ENCODE measurements around the gene TRIL. TPM values are rescaled to one million over a fixed set of nuclear protein-coding genes. Genes with fewer than 3 reads are reported as not detected.

The TRIL gene
- total and polyA plus RNA-seq, 2 experiments from 2014 or later: 0.95 to 4.5 TPM

DNA sequence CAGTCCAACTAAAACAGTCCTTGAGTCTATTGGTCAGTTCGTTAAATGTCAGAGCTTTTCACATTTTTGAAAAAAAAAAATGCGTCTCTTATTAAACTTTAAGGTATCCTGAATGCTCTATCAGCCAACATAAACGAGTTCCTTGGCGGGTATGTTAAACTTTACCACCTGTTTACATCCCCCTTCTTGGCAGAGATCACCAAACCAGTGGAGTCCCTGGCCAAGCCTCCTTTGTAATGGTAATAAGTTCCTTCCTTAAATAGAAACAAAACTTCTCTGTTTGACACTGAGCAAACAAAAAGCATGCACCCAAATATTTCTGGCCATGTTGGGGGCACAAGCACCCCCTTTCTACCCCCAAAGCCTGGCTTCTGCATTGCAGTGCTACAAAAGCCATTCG is 3.2 kb downstream of the TRIL start:
- Histone ChIP-seq H3K4me2 (peak overlapping the region; percentile 87), H3K27me3 (ENCODE audit: insufficient read depth) (peaks cover 61% of the 10 kb centered on the region), H3K36me3 (ENCODE audit: insufficient read depth) (no peaks in the 10 kb centered on the region), H2AFZ (peak overlapping the region; percentile 99), H3K79me2 (replicated peaks; ENCODE audit: insufficient read depth) (no peaks in the 10 kb centered on the region), H3F3A (replicated peaks; ENCODE audit: low read depth) (0 out of 2 replicates have a peak, but pooled peaks cover 11% of the 10 kb centered on the region), H3K4me1 (ENCODE audit: insufficient read depth) (peaks cover 18% of the 10 kb centered on the region), H4K20me1 (replicated peaks; ENCODE audit: insufficient read depth) (no peaks in the 10 kb centered on the region; the same call in 1 of the 2 replicates), H3K27ac (ENCODE audit: low read depth) (no peak overlapping the region), H3K9me2 (ENCODE audit: insufficient read depth) (no peaks in the 10 kb centered on the region), H3K4me3 (peak overlapping the region; percentile 70)
- Mint-ChIP-seq H3K4me3 (peak overlapping the region; percentile 64), H3K36me3 (ENCODE audit: low read depth) (no peaks in the 10 kb centered on the region), H3K27me3 (ENCODE audit: insufficient read depth, low read depth, poor library complexity) (peaks cover 38% of the 10 kb centered on the region), H3K27ac (no peak overlapping the region), H3K4me1 (peaks cover 31% of the 10 kb centered on the region), H3K9me3 (no peaks in the 10 kb centered on the region)
- ATAC-seq (no peak), DNase-seq (ENCODE audit: low spot score) (peak; percentile 39)
- TF ChIP-seq REST (IDR thresholded peaks at IDR 0.05; ENCODE audit: unreplicated experiment) (no peak), JUNB (IDR thresholded peaks at IDR 0.05; ENCODE audit: unreplicated experiment) (no peak), ZNF114 (CRISPR knock-in tag; IDR thresholded peaks at IDR 0.05) (no peak), EZH2 (IDR thresholded peaks at IDR 0.05; ENCODE audit: low read depth, unreplicated experiment) (no peak), EZH2phosphoT487 (IDR thresholded peaks at IDR 0.05; ENCODE audit: unreplicated experiment) (no peak), POLR2AphosphoS5 (IDR thresholded peaks at IDR 0.05; ENCODE audit: low read depth) (no peak)
- TF ChIP-seq, protein P1, sequence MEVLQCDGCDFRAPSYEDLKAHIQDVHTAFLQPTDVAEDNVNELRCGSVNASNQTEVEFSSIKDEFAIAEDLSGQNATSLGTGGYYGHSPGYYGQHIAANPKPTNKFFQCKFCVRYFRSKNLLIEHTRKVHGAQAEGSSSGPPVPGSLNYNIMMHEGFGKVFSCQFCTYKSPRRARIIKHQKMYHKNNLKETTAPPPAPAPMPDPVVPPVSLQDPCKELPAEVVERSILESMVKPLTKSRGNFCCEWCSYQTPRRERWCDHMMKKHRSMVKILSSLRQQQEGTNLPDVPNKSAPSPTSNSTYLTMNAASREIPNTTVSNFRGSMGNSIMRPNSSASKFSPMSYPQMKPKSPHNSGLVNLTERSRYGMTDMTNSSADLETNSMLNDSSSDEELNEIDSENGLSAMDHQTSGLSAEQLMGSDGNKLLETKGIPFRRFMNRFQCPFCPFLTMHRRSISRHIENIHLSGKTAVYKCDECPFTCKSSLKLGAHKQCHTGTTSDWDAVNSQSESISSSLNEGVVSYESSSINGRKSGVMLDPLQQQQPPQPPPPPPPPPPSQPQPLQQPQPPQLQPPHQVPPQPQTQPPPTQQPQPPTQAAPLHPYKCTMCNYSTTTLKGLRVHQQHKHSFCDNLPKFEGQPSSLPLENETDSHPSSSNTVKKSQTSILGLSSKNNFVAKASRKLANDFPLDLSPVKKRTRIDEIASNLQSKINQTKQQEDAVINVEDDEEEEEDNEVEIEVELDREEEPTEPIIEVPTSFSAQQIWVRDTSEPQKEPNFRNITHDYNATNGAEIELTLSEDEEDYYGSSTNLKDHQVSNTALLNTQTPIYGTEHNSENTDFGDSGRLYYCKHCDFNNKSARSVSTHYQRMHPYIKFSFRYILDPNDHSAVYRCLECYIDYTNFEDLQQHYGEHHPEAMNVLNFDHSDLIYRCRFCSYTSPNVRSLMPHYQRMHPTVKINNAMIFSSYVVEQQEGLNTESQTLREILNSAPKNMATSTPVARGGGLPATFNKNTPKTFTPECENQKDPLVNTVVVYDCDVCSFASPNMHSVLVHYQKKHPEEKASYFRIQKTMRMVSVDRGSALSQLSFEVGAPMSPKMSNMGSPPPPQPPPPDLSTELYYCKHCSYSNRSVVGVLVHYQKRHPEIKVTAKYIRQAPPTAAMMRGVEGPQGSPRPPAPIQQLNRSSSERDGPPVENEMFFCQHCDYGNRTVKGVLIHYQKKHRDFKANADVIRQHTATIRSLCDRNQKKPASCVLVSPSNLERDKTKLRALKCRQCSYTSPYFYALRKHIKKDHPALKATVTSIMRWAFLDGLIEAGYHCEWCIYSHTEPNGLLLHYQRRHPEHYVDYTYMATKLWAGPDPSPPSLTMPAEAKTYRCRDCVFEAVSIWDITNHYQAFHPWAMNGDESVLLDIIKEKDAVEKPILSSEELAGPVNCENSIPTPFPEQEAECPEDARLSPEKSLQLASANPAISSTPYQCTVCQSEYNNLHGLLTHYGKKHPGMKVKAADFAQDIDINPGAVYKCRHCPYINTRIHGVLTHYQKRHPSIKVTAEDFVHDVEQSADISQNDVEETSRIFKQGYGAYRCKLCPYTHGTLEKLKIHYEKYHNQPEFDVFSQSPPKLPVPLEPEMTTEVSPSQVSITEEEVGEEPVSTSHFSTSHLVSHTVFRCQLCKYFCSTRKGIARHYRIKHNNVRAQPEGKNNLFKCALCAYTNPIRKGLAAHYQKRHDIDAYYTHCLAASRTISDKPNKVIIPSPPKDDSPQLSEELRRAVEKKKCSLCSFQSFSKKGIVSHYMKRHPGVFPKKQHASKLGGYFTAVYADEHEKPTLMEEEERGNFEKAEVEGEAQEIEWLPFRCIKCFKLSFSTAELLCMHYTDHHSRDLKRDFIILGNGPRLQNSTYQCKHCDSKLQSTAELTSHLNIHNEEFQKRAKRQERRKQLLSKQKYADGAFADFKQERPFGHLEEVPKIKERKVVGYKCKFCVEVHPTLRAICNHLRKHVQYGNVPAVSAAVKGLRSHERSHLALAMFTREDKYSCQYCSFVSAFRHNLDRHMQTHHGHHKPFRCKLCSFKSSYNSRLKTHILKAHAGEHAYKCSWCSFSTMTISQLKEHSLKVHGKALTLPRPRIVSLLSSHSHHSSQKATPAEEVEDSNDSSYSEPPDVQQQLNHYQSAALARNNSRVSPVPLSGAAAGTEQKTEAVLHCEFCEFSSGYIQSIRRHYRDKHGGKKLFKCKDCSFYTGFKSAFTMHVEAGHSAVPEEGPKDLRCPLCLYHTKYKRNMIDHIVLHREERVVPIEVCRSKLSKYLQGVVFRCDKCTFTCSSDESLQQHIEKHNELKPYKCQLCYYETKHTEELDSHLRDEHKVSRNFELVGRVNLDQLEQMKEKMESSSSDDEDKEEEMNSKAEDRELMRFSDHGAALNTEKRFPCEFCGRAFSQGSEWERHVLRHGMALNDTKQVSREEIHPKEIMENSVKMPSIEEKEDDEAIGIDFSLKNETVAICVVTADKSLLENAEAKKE (CRISPR knock-in tag; IDR thresholded peaks at IDR 0.05): no peak

Measured in GM23338 (cell line).